Psoas muscle (tissue), 8 donors: Measurements from ENCODE around the gene ECHDC3. TPM values are rescaled to one million over a fixed set of nuclear protein-coding genes. Genes with fewer than 3 reads are reported as not detected.

ENCODE experiments used
- ATAC-seq, 4 donors: fragments of 200-7000 bp; cut with Tn5 transposase; one replicate each; pipeline ENCODE4 v1.9.1; 2020; ENCODE audit warnings: moderate library complexity in 3 of 4, mild to moderate bottlenecking in 2 of 4
- DNase-seq, 2 donors: peaks; one replicate each; pipeline ENCODE4 v3.0.0-alpha.2; 2020
- H3K27ac ChIP-seq: fragments of 200-600 bp; one replicate; pipeline ENCODE4 v1.8.0; 2022
- H3K27me3 ChIP-seq, 3 donors: fragments of 200-600 bp in 1 of 3; one replicate each; pipeline versions ENCODE4 v1.6.1 to v1.8.0; 2013 to 2022; ENCODE audit warnings: low read length in 2 of 3, mild to moderate bottlenecking in 2 of 3, moderate library complexity in 1 of 3; ENCODE audit not compliant: insufficient read depth in 3 of 3
- H3K36me3 ChIP-seq, 2 donors: fragments of 200-600 bp in 1 of 2; one replicate each; pipeline versions ENCODE4 v1.6.1 to v1.8.0; 2013 to 2022; ENCODE audit warnings: low read depth in 1 of 2, mild to moderate bottlenecking in 1 of 2, moderate library complexity in 1 of 2; ENCODE audit not compliant: insufficient read depth in 1 of 2
- H3K4me1 ChIP-seq: fragments of 200-600 bp; one replicate; pipeline ENCODE4 v1.8.0; 2022
- H3K4me3 ChIP-seq: fragments of 200-600 bp; one replicate; pipeline ENCODE4 v1.8.0; 2022; ENCODE audit warnings: mild to moderate bottlenecking
- H3K9me3 ChIP-seq: fragments of 200-600 bp; one replicate; pipeline ENCODE4 v1.8.0; 2022
- WGBS, 3 donors: extraction: QIAGEN DNeasy Blood & Tissue Kit; methylation state at CpG; one replicate each; pipeline versions ENCODE4 v1.1.6 to v1.1.7; 2013; 5-methylcytosine and 5-hydroxymethylcytosine counted together
- intact Hi-C, 2 donors: fragments of 100-400 bp; cut with DNase I; formaldehyde crosslinking; loops; one replicate each; pipeline versions ENCODE4 v1.11.0 to v1.14.2; 2022
- polyA plus RNA-seq, 3 donors: library from polyadenylated mRNA; stranded (reverse); fragments of 200-250 nt; gene quantifications; one replicate each; pipeline ENCODE4 v1.2.3, GENCODE V29; 2013
- total RNA-seq, 4 donors: library from RNA; stranded (reverse); fragmentation: NEBNext Ultra II Directional in 2 of 4; extraction: Animal tissue kit (Norgen Biotek cat#: 25700) in 2 of 4; gene quantifications; one replicate each; pipeline versions ENCODE4 v1.2.1 to v1.2.4, GENCODE V29; 2021 to 2023
- TF ChIP-seq, protein P1 (sequence below): fragments of 200-600 bp; IDR thresholded peaks from one replicate; pipeline ENCODE4 v1.8.0; 2022; ENCODE audit warnings: antibody characterized with exemption
- donor health status: healthy with polysubstance abuse.
- donor health status: DM: no; HTN: no; CAD: no; lungs with moderate emphysema.
- donor health status: Bipolar disorder and iron deficiency.
- donor health status: healthy.
- donor health status: DM: yes; HTN: yes; CAD: no.
- donor health status: DM: no; HTN: no; CAD: no.
- donor health status: DM: no; HTN: no; CAD: no.
- donor health status: DM: yes; HTN: yes; CAD: no.

Gene ECHDC3
- total and polyA plus RNA-seq, 7 donors = 39.9 to 146 (median 66.9) TPM

DNA sequence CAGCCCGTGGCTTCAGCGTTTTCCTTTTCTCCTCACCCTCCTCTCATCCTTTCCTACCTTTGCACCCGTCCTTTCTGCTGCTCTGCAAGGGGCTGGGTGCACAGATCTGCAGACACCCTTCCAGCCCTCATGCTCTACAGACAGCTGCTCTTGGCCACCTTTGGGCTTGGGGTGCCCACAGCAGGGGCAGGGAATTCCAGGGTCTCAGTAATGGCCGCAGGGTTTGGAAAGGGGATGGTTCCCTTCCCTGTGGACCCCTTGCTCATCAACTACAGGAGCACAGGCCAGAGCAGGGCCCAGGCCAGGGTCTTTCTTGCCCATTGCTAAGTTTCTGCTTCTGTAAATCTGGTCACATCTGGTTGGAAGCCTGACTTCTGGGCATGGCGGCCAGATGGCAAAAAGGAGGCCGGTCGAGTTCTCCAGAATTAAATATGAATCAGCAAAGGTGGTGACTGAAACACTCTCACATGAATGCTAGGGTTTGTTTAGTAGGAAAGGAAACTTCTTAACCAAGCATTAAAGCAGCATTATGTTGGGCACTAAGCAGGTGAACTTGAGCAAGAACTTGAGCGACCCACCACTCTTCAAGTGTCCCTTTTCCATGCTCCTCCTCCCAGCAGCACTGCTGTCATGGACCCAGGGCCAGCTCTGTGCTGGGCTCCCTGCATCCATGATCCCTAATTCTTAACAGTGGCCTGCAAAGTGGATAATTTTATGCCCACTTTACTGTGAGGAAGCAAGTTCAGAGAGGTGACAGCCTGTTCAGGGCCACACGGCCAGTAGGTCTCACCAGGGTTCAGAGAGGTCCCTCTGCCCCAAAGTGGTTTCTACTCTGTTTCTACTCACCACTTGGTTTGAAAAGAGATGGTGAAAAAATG is 1.5 kb downstream of the ECHDC3 start:
- intact Hi-C loops = loop anchor here (5.0 kb wide), 2 partner anchors 126 to 131 kb away; partner anchors contain the start of gene USP6NL (in 1 of the 2)
- Histone ChIP-seq H3K4me3 (peak overlapping the region; percentile 77), H3K27me3 (peaks cover 0 to 2% (median 0%) of the 10 kb centered on the region in 3 donors), H3K9me3 (no peaks in the 10 kb centered on the region), H3K36me3 (peaks cover 0 to 14% of the 10 kb centered on the region in 2 donors), H3K4me1 (peaks cover 33% of the 10 kb centered on the region), H3K27ac (peak overlapping the region; percentile 87)
- TF ChIP-seq, protein P1, sequence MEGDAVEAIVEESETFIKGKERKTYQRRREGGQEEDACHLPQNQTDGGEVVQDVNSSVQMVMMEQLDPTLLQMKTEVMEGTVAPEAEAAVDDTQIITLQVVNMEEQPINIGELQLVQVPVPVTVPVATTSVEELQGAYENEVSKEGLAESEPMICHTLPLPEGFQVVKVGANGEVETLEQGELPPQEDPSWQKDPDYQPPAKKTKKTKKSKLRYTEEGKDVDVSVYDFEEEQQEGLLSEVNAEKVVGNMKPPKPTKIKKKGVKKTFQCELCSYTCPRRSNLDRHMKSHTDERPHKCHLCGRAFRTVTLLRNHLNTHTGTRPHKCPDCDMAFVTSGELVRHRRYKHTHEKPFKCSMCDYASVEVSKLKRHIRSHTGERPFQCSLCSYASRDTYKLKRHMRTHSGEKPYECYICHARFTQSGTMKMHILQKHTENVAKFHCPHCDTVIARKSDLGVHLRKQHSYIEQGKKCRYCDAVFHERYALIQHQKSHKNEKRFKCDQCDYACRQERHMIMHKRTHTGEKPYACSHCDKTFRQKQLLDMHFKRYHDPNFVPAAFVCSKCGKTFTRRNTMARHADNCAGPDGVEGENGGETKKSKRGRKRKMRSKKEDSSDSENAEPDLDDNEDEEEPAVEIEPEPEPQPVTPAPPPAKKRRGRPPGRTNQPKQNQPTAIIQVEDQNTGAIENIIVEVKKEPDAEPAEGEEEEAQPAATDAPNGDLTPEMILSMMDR = no peak
- DNase-seq (no peak), ATAC-seq (peak in 2 of 4 donors; percentile 3 to 17)
- 67 to 72% (median 71%) methylated on average over 9 of the region's 9 CpGs for WGBS, 3 donors

DNA sequence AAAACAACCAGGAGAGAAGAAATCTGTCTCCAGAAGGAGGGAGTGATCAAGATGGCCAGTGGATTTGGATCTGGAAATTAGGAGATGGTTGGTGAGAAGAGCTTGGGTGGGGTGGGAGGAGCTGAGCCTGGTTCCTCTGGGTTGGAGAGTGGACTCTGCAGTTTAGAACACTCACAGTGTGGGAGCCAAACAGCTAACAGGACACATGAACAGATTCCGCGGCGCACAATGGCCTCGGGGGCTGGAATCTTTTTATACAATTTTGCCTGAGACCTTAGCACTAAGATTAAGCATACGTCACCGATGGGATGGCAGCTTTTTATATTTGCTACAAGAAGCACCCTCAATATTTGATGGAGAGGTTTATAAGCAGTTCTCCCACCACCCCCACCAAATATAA is 2.9 kb downstream of the ECHDC3 start:
- Histone ChIP-seq H3K4me3 (no peak overlapping the region), H3K36me3 (peaks cover 0 to 26% of the 10 kb centered on the region in 2 donors), H3K4me1 (peaks cover 33% of the 10 kb centered on the region), H3K27me3 (peaks cover 0 to 2% (median 0%) of the 10 kb centered on the region in 3 donors), H3K27ac (peak overlapping the region; percentile 87), H3K9me3 (no peaks in the 10 kb centered on the region)
- DNase-seq (no peak), ATAC-seq (no peak)
- TF ChIP-seq, protein P1 = no peak
- 80 to 81% (median 80%) methylated on average over 6 of the region's 6 CpGs for WGBS, 3 donors
- intact Hi-C loops = no loop called here

DNA sequence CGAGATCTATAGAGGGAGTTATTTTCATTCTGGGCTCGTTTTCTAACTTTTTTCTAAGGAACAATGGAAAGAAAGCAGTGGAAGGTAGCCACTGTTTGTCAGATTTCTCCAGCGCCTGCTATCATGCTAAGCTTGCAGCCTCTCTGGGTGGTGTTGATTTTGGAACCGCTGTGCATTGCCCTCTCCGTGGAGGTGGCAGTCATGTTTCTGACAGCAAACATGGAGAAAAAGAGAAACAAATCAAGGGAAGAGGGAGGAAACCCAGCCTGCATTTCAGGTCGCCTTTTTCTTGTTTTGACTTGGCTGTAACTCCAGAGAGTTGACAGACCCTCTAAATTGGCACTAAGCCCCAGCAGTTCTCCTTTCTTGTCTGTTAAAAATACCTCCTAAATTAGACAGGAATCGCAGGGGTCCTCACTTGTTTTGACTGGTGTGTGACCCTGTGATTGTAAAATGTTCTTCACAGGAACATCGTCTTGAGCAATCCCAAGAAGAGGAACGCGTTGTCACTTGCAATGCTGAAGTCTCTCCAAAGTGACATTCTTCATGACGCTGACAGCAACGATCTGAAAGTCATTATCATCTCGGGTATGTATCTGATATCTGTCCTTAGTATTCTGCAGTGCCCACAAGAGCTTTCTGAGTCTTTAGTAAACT is 4.8 kb downstream of the ECHDC3 start:
- WGBS, 3 donors = 47 to 50% (median 47%) methylated on average over 13 of the region's 13 CpGs
- Histone ChIP-seq H3K9me3 (no peaks in the 10 kb centered on the region), H3K27ac (peak overlapping the region; percentile 70), H3K36me3 (peaks cover 0 to 46% of the 10 kb centered on the region in 2 donors), H3K4me1 (peaks cover 33% of the 10 kb centered on the region), H3K27me3 (no peaks in the 10 kb centered on the region), H3K4me3 (peak overlapping the region; percentile 35)
- DNase-seq = no peak
- TF ChIP-seq, protein P1 = no peak
- intact Hi-C loops = no loop called here
- ATAC-seq = peak; percentile 50 to 73 (median 64)

DNA sequence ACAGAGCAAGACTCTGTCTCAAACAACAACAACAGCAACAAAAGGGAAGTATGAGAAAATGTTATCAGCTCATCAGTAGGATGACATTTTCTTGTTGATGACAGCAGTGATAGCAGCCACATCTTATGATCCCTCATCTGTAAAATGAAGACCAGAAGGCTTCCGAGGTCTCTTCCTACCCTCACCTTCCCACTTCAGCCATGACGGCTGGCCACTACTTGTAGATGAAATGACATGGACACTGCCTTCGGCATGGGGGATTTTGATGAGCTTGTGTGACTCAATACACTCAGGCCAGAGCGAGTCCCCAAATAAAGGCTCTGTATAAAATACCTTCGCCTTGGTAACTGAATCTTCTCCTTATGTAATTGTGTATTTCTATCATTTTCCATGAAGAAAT is 6.7 kb downstream of the ECHDC3 start:
- H3K36me3 ChIP-seq = peaks cover 0 to 62% of the 10 kb centered on the region in 2 donors
- H3K27me3 ChIP-seq = no peaks in the 10 kb centered on the region
- peaks cover 26% of the 10 kb centered on the region for H3K4me1 ChIP-seq
- no peak overlapping the region for H3K27ac ChIP-seq
- TF ChIP-seq, protein P1 = no peak
- no peak for DNase-seq
- no peak for ATAC-seq
- H3K9me3 ChIP-seq = no peaks in the 10 kb centered on the region
- 76 to 77% (median 77%) methylated on average over 5 of the region's 5 CpGs for whole genome bisulfite sequencing, 3 donors
- no peak overlapping the region for H3K4me3 ChIP-seq
- intact Hi-C loops = no loop called here
